Right kidney (tissue), 1 donor: ENCODE measurements around the gene ARFGAP3.
"Not testable (repeated sequence)": the region's sequence is repeated elsewhere in the genome, so short reads cannot be mapped to it uniquely, and the experiment has no call there.

Source experiments
- DNase-seq: peaks from one replicate; pipeline ENCODE4 v3.0.0-alpha.2; 2016

Gene ARFGAP3

GRCh38 chr22:42768385-42769035 is 88.6 kb downstream of the ARFGAP3 start:
- DNase-seq: no peak

DNA sequence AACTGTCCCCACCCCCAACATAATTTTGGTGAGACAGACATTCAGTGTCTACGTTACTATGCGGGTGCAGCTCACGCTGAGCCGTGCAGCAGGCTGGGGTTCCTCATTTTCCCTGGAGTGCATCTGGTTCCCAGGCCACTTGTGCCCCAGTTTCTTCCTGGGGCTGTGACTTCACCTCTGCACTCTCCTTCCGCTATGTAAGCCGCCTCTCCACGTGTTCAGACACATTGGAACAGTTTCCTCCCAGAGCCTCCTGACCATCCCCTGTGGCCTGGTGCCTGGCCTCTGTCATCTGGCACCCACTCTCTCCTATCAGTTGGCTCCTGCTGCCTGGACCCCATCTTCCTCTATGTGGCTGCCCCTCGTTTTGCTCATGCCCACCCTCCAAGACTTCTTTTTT is 90.2 kb downstream of the ARFGAP3 start:
- DNase-seq: no peak

DNA sequence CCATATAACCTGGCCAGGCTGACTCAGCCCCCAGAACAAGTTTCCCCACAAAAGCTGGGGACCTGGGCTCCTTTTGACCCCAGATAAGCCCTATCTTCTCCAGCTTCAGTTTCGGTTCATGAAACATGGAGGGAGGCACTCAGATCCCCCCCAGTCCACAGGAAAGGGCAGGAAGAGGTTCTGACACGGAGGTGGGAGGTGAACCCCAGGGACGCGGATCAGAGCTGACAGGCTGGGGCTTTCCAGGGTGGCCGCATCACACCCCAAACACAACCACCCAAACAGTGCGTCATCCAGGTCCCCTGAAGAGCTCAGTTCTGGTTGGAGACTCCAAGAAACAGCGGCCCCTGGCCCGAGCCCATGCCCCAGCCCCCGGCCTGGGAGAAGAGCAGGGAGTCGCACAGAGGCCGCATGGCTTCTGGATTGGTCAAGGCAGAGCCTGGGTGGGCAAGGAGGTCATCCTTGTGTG is 92.1 kb downstream of the ARFGAP3 start:
- DNase-seq: no peak

- DNase-seq: no peak
Measured at GRCh38 chr22:42763965-42764480, 93.0 kb downstream of the ARFGAP3 start.

GRCh38 chr22:42760806-42761565 is 96.1 kb downstream of the ARFGAP3 start:
- DNase-seq: no peak

GRCh38 chr22:42758931-42759629 is 98.0 kb downstream of the ARFGAP3 start:
- DNase-seq: no peak

- DNase-seq: not testable (repeated sequence)
Measured at GRCh38 chr22:42755553-42755952, 101.5 kb downstream of the ARFGAP3 start.

DNA sequence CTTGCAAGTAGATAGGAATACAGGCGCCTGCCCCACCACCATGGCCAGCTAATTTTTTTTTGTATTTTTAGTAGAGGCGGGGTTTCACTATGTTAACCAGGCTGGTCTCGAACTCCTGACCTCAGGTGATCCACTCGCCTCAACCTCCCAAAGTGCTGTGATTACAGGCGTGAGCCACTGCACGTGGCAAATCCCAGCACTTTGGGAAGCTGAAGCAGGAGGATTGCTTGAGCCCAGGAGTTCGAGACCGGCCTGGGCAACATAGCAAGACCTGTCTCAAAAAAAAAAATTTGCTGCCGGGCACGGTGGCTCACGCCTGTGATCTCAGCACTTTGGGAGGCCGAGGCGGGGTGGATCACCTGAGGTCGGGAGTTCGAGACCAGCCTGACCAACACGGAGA is 102.0 kb downstream of the ARFGAP3 start:
- not testable (repeated sequence) for DNase-seq

GRCh38 chr22:42754658-42755057 is 102.4 kb downstream of the ARFGAP3 start:
- no peak for DNase-seq

GRCh38 chr22:42752912-42753311 is 104.2 kb downstream of the ARFGAP3 start:
- no peak for DNase-seq

DNA sequence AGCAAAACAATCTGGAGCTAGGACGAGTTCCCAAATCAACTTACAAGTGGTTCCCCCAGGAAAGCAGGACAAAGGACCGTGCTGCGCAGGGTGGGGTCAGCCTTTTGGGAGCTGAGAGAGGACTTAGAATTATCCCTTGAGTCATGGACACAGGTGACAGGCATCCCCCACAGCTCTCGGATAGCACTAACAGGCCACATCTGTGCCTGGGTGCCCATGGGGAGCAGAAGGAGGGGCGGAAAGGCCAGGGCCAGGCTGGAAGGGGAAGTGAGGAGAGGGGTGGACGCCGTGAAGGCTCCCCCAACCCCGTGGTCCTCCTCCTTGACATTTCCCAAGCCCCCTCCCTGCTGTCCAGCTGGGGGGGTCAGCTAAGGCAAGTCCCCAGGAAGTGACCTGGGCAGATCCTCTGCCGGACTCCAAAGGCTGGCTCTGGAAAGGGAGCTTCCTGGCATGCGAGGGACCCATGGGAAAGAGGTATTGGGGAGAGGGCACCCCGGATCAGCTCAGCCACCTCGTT is 104.8 kb downstream of the ARFGAP3 start:
- no peak for DNase-seq

GRCh38 chr22:42750421-42750820 is 106.7 kb downstream of the ARFGAP3 start:
- DNase-seq: not testable (repeated sequence)

- no peak for DNase-seq
Measured at GRCh38 chr22:42747701-42748513, 109.2 kb downstream of the ARFGAP3 start.
